ENCODE results near the gene KLK13. TPM values are rescaled to one million over a fixed set of nuclear protein-coding genes. Genes with fewer than 3 reads are reported as not detected.

KLK13 gene
- total and polyA plus RNA-seq, 2 of the 8 experiments (the other 6 are each of a cell fraction or from before 2014, with no cell fraction given): 4.2 to 4.5 TPM

- TF ChIP-seq CTCF (IDR thresholded peaks at IDR 0.05; ENCODE audit: control extremely low read depth in 1 of 3, insufficient read depth in 1 of 3, low read depth in 1 of 3, low read length in 3 of 3): peak in 2 of 3 experiments; percentile 52 to 56; a peak in 3 of 4 replicates
- TF ChIP-seq, protein P1, sequence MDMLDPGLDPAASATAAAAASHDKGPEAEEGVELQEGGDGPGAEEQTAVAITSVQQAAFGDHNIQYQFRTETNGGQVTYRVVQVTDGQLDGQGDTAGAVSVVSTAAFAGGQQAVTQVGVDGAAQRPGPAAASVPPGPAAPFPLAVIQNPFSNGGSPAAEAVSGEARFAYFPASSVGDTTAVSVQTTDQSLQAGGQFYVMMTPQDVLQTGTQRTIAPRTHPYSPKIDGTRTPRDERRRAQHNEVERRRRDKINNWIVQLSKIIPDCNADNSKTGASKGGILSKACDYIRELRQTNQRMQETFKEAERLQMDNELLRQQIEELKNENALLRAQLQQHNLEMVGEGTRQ (IDR thresholded peaks at IDR 0.05; ENCODE audit: low read length): no peak
Observed at GRCh38 chr19:51096473-51097165, 31.7 kb upstream of the KLK13 start (continued).
